Measurements from ENCODE around the gene DPP6. TPM values are rescaled to one million over a fixed set of nuclear protein-coding genes. Genes with fewer than 3 reads are reported as not detected.
"Not testable (repeated sequence)": the region's sequence is repeated elsewhere in the genome, so short reads cannot be mapped to it uniquely, and the experiment has no call there.

The DPP6 gene
- total RNA-seq, 2 experiments from 2014 or later: not detected

DNA sequence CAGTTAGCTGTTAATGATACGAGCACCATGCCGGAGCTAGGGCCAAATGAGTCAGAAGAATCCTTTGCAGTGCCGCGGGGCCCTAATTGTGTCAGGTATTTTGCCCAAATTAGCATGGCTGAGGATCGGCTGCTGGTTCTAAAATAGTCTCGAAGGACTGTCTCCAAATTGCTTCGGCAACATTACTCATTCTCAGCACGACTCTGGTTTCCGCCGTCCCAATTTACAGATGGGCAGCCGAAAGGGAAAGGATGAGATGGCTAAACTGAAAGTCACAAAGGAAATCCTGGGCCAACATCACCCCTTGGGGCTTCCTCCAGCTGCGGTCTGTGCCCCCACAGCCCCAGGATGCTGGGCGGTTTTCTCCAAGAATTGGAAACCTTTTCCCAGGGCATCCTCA lies 599.3 kb downstream of the DPP6 start:
- no peaks in the 10 kb centered on the region for H3K27me3 Mint-ChIP-seq
- ATAC-seq (no peak), DNase-seq (no peak)
- no peak overlapping the region for H3K27ac Mint-ChIP-seq
- no peak overlapping the region for H3K4me3 Mint-ChIP-seq
- ChIA-PET CTCF (no interaction called here), POLR2A (no interaction called here)
- no peaks in the 10 kb centered on the region for H3K36me3 Mint-ChIP-seq (ENCODE audit: low read depth)
- peaks cover 11% of the 10 kb centered on the region for H3K9me3 Mint-ChIP-seq (ENCODE audit: low read depth)
- intact Hi-C loops (cut with DNase I, micrococcal nuclease): no loop called here
- no peaks in the 10 kb centered on the region for H3K4me1 Mint-ChIP-seq

DNA sequence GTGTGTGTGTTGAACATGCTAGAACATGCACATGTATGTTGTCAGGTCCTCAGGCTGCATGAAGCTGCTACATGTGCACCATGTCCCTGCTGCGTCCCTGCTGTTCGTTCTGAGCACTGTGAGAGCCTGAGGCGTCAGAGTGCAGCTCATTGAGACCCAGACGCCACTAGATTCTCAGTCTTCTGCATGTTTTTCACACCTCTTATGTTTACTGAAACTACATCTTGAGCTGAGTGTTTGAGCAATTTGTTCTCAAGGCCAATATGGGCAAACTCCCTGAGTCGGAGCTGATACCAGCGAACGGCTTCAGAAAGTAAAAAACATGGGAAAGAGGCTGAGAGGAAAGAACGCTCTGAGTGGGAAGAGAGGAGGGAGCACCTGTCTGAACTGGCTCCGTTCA lies 600.4 kb downstream of the DPP6 start:
- Mint-ChIP-seq H3K9me3 (ENCODE audit: low read depth) (peaks cover 13% of the 10 kb centered on the region), H3K27ac (no peak overlapping the region), H3K27me3 (no peaks in the 10 kb centered on the region), H3K36me3 (ENCODE audit: low read depth) (no peaks in the 10 kb centered on the region), H3K4me1 (no peaks in the 10 kb centered on the region), H3K4me3 (no peak overlapping the region)
- ATAC-seq (no peak), DNase-seq (no peak)
- ChIA-PET POLR2A (no interaction called here), CTCF (no interaction called here)
- intact Hi-C loops (cut with DNase I, micrococcal nuclease): no loop called here

DNA sequence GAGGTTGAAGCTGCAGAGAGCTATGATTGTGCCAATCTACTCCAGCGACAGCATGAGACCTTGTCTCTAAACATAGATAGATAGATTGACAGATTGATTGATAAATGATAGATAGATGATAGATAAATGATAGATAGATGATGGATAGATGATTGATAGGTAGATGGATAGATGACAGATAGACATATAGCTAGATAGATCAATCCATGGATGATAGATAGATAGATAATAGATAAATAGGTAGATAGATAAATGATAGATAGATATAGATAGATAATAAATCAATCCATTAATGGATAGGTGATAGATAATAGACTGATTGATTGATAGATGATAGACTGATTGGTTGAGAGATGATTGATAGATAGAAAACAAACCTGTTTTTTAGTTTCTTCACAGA lies 601.1 kb downstream of the DPP6 start:
- ATAC-seq: no peak
- H3K36me3 Mint-ChIP-seq (ENCODE audit: low read depth): no peaks in the 10 kb centered on the region
- no peak overlapping the region for H3K4me3 Mint-ChIP-seq
- DNase-seq: no peak
- H3K9me3 Mint-ChIP-seq (ENCODE audit: low read depth): peaks cover 13% of the 10 kb centered on the region
- intact Hi-C loops (cut with DNase I, micrococcal nuclease): no loop called here
- no peaks in the 10 kb centered on the region for H3K4me1 Mint-ChIP-seq
- H3K27me3 Mint-ChIP-seq: no peaks in the 10 kb centered on the region
- no peak overlapping the region for H3K27ac Mint-ChIP-seq
- ChIA-PET CTCF (no interaction called here), POLR2A (no interaction called here)

DNA sequence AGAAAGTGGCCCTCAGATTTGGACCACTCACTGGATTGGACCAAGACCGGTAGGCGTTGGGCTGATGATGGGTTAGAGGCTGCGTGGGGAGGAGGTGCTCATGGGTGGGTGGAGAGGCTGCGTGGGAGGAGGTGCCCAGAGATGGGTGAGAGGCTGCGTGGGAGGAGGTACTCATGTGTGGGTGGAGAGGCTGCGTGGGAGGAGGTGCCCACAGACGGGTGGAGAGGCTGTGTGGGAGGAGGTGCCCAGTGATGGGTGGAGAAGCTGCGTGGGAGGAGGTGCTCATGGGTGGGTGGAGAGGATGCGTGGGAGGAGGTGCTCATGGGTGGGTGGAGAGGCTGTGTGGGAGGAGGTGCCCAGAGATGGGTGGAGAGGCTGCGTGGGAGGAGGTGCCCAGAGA lies 604.4 kb downstream of the DPP6 start:
- H3K9me3 Mint-ChIP-seq (ENCODE audit: low read depth): peaks cover 19% of the 10 kb centered on the region
- H3K27ac Mint-ChIP-seq: no peak overlapping the region
- DNase-seq (no peak), ATAC-seq (no peak)
- intact Hi-C loops (cut with DNase I, micrococcal nuclease): no loop called here
- no peaks in the 10 kb centered on the region for H3K27me3 Mint-ChIP-seq
- H3K4me1 Mint-ChIP-seq: no peaks in the 10 kb centered on the region
- ChIA-PET POLR2A (no interaction called here), CTCF (no interaction called here)
- H3K36me3 Mint-ChIP-seq (ENCODE audit: low read depth): no peaks in the 10 kb centered on the region
- no peak overlapping the region for H3K4me3 Mint-ChIP-seq

DNA sequence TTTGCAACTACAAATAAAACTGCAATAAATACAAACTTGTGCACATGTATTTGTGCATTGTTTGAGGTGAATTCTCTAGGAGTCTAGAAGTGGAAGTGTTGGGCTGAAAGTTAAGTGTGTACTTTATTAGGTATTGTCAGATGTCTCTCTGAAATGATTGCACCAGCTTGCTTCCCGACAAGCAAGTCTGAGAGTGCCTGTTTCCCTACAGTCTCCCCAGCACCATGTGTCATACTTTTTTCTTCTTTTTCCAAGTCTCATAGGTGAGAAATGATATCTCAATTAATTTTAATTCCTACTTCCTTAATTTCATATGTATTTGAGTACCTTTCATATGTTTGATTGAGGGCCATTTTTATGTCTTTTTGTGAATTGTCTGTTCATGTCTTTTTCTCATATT lies 614.6 kb downstream of the DPP6 start:
- H3K36me3 Mint-ChIP-seq (ENCODE audit: low read depth): no peaks in the 10 kb centered on the region
- ChIA-PET CTCF (no interaction called here), POLR2A (no interaction called here)
- intact Hi-C loops (cut with DNase I, micrococcal nuclease): no loop called here
- peaks cover 17% of the 10 kb centered on the region for H3K9me3 Mint-ChIP-seq (ENCODE audit: low read depth)
- DNase-seq (no peak), ATAC-seq (no peak)
- no peak overlapping the region for H3K27ac Mint-ChIP-seq
- no peak overlapping the region for H3K4me3 Mint-ChIP-seq
- no peaks in the 10 kb centered on the region for H3K27me3 Mint-ChIP-seq
- no peaks in the 10 kb centered on the region for H3K4me1 Mint-ChIP-seq

DNA sequence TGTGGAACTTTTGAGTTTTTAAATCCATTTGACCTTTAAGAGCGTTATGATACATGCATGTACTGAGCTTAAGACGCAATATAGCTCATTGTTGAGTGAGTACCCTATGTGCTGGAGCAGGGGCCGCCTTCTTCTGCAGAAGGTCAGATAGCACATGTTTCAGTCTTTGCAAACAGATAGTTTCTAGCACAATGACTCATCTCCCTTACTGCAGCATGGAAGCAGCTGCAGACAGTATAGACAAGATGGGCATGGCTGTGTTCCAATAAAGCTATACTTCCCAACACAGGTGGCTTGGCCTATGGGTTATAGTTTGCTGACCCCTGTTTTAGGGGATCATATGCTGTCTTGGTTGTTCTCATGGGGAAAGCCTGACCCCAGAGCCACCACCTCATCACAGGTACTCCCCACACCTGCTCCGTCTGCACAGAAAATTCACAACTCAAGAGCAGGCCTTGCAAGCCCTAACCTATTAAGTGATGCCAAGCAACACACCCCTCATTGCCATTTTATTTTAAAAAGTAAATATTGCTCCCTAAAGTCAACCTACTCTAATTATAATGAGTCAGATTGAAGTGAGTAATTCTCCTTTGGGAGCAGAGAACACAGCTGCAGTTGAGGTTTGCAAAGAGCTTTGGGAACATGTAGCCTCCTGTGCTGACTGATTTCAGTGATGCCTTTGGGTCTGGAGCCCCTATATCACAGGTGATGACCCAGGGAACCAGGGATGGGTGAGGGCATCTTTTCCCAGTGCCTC lies 620.6 kb downstream of the DPP6 start:
- intact Hi-C loops (cut with DNase I, micrococcal nuclease): no loop called here
- Mint-ChIP-seq H3K9me3 (ENCODE audit: low read depth) (peaks cover 2% of the 10 kb centered on the region), H3K27me3 (no peaks in the 10 kb centered on the region), H3K27ac (no peak overlapping the region), H3K4me1 (no peaks in the 10 kb centered on the region), H3K36me3 (ENCODE audit: low read depth) (no peaks in the 10 kb centered on the region), H3K4me3 (no peak overlapping the region)
- ATAC-seq (no peak), DNase-seq (no peak)
- CTCF ChIA-PET: interaction anchor here (0.8 kb wide), 1 partner anchor 26 kb away, joined by 3 read pairs; no protein-coding TSS in a partner anchor
- POLR2A ChIA-PET: no interaction called here

DNA sequence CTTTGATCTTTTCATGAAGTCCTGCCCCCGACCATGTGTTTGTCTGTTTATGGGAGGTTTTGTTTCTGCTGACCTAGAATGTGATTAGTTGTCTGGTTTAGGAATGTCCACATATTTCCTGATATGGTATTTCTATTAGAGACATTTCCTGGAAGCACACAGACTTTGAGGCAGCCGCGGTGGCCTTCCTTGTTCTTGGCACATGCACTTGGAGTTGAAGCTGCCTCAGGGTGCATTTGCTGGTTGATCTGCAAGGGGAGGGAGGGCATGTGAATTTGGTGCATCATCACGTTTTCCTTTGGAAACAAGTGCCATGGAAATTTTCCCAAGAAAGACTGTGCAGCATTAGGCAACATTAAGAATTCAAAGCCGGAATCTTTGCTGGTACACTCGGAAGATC lies 622.0 kb downstream of the DPP6 start:
- Mint-ChIP-seq H3K36me3 (ENCODE audit: low read depth) (no peaks in the 10 kb centered on the region), H3K27me3 (no peaks in the 10 kb centered on the region), H3K9me3 (ENCODE audit: low read depth) (peaks cover 2% of the 10 kb centered on the region), H3K4me1 (no peaks in the 10 kb centered on the region), H3K27ac (no peak overlapping the region), H3K4me3 (no peak overlapping the region)
- intact Hi-C loops (cut with DNase I, micrococcal nuclease): no loop called here
- POLR2A ChIA-PET: no interaction called here
- CTCF ChIA-PET: no interaction called here
- DNase-seq: no peak
- ATAC-seq: no peak

DNA sequence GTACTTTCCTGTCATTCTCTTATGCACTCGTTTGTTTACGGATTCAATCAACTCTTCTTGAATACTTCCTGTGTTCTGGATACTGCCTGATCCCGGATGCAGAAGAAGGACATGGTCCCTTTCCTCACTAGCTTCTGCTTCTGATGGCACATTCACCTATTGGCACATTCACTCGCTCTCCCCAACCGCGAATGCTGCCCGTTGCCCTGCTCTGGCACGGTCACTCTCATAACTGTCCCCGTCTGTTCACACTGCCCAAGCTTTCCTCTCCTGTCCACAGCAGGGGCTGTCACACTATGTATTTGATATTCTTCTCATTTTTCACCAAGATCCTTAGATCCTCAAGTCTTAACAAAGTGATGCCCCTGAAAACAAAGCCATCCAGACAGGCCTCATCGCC lies 623.4 kb downstream of the DPP6 start:
- Mint-ChIP-seq H3K9me3 (ENCODE audit: low read depth) (peaks cover 2% of the 10 kb centered on the region), H3K27me3 (no peaks in the 10 kb centered on the region), H3K36me3 (ENCODE audit: low read depth) (no peaks in the 10 kb centered on the region), H3K27ac (no peak overlapping the region), H3K4me1 (no peaks in the 10 kb centered on the region), H3K4me3 (no peak overlapping the region)
- no peak for ATAC-seq
- ChIA-PET CTCF (no interaction called here), POLR2A (no interaction called here)
- DNase-seq: no peak
- intact Hi-C loops (cut with DNase I, micrococcal nuclease): no loop called here

DNA sequence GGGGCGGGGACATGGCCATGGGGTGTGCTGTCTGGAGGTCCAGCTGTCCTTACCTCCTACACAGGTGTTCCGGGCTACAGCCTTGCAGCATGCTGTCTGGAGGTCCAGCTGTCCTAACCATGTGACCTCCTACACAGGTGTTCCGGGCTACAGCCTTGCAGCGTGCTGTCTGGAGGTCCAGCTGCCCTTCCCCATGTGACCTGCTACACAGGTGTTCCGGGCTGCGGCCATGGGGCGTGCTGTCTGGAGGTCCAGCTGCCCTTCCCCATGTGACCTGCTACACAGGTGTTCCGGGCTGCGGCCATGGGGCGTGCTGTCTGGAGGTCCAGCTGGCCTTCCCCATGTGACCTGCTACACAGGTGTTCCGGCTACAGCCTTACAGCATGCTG lies 623.8 kb downstream of the DPP6 start:
- H3K27ac Mint-ChIP-seq; H3K36me3 Mint-ChIP-seq (ENCODE audit: low read depth); H3K9me3 Mint-ChIP-seq (ENCODE audit: low read depth); ATAC-seq; DNase-seq; H3K4me1 Mint-ChIP-seq; intact Hi-C loops (cut with DNase I, micrococcal nuclease); CTCF ChIA-PET; H3K27me3 Mint-ChIP-seq; H3K4me3 Mint-ChIP-seq; POLR2A ChIA-PET: not testable (repeated sequence)

DNA sequence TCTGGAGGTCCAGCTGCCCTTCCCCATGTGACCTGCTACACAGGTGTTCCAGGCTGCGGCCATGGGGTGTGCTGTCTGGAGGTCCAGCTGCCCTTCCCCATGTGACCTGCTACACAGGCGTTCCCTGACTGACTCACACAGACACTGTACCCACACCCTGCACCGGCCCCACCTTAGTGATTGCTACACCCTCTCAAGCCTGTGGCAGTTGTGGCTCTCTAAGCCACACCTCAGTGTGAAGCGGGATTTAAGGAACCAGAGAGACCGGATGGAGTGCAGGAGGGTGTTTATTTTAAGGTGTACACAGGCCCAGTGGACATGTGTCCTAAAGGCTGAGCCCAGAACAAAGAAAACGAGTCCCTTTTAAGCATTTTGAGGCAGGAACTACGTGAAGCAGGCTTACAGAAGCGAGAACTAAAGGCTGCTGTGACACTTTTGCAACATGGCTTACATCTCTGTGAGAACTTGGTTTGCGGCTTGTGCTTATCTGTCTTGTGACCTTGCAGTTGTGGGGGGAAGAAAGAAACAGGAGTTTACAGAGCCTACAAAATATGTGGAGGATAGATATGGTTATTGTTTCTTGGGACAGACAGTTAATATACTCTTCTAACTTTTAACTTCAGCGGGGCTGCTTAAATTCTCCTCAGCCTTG lies 624.4 kb downstream of the DPP6 start:
- ATAC-seq: no peak
- Mint-ChIP-seq H3K9me3 (ENCODE audit: low read depth) (peaks cover 2% of the 10 kb centered on the region), H3K27ac (no peak overlapping the region), H3K4me1 (no peaks in the 10 kb centered on the region), H3K4me3 (no peak overlapping the region), H3K27me3 (no peaks in the 10 kb centered on the region), H3K36me3 (ENCODE audit: low read depth) (no peaks in the 10 kb centered on the region)
- ChIA-PET CTCF (no interaction called here), POLR2A (no interaction called here)
- DNase-seq: no peak
- intact Hi-C loops (cut with DNase I, micrococcal nuclease): no loop called here

DNA sequence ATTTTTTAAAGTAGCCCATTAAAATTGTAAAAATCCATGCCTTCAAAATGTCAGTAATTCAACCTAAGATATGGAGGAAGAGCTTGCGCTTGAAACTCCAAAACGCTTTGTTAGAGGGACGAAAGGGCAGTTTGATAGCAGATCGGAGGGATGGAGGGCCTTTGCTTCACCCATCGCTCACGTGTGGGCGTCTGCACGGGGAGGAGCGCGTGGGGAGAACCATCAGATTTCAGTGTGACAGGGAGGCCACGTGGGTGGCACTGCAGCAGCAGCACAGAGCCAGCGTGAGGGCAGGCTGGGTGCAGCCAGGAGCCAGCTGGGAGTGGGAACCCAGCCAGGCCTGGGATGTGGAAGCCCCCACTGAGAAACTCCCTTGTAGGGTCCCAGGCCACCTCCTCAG lies 625.3 kb downstream of the DPP6 start:
- H3K4me1 Mint-ChIP-seq: no peaks in the 10 kb centered on the region
- H3K27ac Mint-ChIP-seq: no peak overlapping the region
- peaks cover 2% of the 10 kb centered on the region for H3K9me3 Mint-ChIP-seq (ENCODE audit: low read depth)
- no peak overlapping the region for H3K4me3 Mint-ChIP-seq
- no peaks in the 10 kb centered on the region for H3K27me3 Mint-ChIP-seq
- POLR2A ChIA-PET: no interaction called here
- no peak for ATAC-seq
- CTCF ChIA-PET: no interaction called here
- intact Hi-C loops (cut with DNase I, micrococcal nuclease): no loop called here
- no peak for DNase-seq
- no peaks in the 10 kb centered on the region for H3K36me3 Mint-ChIP-seq (ENCODE audit: low read depth)

DNA sequence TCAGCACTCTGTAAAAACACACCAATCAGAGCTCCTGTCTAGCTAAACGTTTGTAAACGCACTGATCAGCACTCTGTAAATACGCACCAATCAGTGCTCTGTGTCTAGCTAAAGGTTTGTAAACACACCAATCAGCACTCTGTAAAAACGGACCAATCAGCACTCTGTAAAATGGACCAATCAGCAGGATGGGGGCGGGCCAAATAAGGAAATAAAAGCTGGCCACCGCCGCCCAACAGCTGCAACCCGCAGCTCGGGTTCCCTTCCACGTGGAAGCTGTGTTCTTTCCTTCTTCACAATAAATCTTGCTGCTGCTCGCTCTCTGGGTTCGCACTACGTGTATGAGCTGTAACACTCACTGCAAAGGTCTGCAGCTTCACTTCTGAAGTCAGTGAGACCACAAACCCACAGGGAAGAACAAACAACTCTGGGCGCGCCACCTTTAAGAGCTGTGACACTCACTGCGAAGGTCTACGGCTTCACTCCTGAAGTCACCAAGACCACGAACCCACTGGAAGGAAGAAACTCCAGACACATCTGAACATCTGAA lies 625.9 kb downstream of the DPP6 start:
- H3K4me3 Mint-ChIP-seq; intact Hi-C loops (cut with DNase I, micrococcal nuclease); DNase-seq; CTCF ChIA-PET; POLR2A ChIA-PET; H3K27ac Mint-ChIP-seq; H3K4me1 Mint-ChIP-seq; H3K9me3 Mint-ChIP-seq (ENCODE audit: low read depth); H3K36me3 Mint-ChIP-seq (ENCODE audit: low read depth); H3K27me3 Mint-ChIP-seq; ATAC-seq: not testable (repeated sequence)
